Jurkat, Clone E6-1 (cell line): Measurements from ENCODE around the gene ELOA.
"Not testable (repeated sequence)": the region's sequence is repeated elsewhere in the genome, so short reads cannot be mapped to it uniquely, and the experiment has no call there.

Experiments
- DNase-seq: peaks from one replicate; pipeline ENCODE4 v3.0.0-alpha.2; 2011; ENCODE audit warnings: low read depth, low spot score
- H3K4me3 ChIP-seq: 2 replicates; pipeline ENCODE4 v1.5.1; 2011; ENCODE audit warnings: mild to moderate bottlenecking, low read length, control low read depth, moderate library complexity

Gene ELOA

DNA sequence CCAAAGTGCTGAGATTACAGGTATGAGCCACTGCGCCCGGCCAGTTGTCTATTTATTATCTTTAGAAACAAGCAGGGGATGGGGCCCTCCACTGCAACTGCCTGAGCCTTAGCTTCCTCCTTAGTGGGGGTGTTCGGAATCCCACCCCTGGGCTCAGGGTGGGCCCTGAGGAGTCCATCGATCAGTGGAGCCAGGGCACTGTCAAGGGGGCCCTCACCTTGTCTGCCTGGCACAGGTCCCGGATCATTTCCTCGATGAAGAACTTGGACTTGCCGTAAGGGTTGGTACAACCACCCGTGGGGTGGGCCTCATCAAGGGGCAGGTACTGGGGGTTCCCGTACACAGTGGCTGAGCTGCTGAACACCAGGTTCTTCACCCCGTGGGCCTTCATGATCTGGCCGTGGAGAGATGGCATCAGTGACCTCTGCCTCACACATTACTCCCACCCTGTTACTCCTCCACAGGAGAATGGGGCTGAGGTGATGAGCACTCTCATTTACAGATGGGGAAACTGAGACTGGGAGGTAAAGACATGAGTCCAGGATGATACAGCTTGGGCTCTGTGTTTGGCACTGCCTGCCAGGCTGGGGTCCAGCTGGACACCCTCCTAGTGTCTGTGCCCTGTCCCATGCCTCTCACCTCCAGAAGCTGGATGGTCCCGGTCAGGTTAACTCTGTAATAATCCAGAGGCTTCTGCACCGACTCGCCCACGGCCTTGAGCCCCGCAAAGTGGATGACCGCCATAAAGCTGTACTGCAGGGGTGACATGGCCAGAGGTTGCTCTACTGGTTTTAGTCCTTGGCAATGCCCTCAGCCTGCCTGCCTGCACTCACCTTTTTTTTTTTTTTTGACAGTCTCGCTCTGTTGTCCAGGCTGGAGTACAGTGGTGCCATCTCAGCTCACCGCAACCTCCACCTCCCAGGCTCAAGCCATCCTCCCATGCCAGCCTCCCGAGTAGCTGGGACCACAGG is 54.5 kb downstream of the ELOA start:
- DNase-seq = no peak
- H3K4me3 ChIP-seq = no peak overlapping the region

- no peak overlapping the region for H3K4me3 ChIP-seq
- no peak for DNase-seq
Measured at GRCh38 chr1:23798662-23799142, 55.4 kb downstream of the ELOA start.

DNA sequence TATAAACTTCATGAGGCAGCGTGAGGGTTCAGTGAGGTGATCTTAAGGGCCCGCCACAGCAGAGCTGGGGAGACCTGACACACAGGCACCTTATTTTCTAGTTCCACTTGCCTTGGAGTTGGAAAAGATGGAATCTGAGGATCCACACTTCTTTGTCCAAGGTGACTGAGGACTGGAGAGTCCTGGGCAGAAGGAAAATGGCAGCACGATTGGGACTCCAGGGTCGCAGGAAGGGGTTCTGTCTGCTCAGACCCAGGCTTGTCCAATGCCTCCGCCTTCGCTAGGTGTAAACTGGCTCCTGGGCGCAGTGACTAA is 55.9 kb downstream of the ELOA start:
- peak overlapping the region; percentile 69; the same call in 1 of the 2 replicates for H3K4me3 ChIP-seq

GRCh38 chr1:23799570-23800399 is 56.5 kb downstream of the ELOA start:
- no peak for DNase-seq
- H3K4me3 ChIP-seq = peak overlapping the region; percentile 69

More for the DNA sequence above, 55.9 kb downstream of the ELOA start:
- no peak for DNase-seq

GRCh38 chr1:23800400-23801337 is 57.4 kb downstream of the ELOA start, which contains the start of gene GALE:
Gene GALE, minus strand, starts transcription at chr1:23800754. Its CDS starts 1,747 bp downstream, at chr1:23799007.
- DNase-seq = peak; percentile 92
- H3K4me3 ChIP-seq = peak within 1 kb of the TSS; percentile 69

GRCh38 chr1:23801338-23801748 is 58.1 kb downstream of the ELOA start:
- peak overlapping the region; percentile 69 for H3K4me3 ChIP-seq
- no peak for DNase-seq

- no peak overlapping the region for H3K4me3 ChIP-seq
- no peak for DNase-seq
Measured at GRCh38 chr1:23801876-23802275, 58.6 kb downstream of the ELOA start.

DNA sequence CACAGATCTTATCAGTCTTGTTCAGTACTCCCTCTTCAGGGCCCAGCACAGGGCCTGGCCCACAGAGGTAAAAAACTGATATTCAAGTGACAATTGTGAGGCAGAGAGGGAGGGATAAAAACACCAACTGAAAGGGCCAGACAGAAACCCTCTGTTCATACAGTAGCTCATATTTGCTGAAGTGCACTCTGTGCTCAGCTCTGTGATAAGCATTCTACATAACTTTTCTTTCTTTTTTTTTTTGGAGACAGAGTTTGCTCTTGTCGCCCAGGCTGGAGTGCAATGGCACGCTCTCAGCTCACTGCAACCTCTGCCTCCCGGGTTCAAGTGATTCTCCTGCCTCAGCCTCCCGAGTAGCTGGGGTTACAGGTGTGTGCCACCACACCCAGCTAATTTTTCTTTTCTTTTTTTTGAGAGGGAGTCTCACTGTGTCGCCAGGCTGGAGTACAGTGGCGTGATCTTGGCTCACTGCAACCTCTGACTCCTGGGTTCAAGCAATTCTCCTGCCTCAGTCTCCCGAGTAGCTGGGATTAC is 59.6 kb downstream of the ELOA start:
- not testable (repeated sequence) for DNase-seq, H3K4me3 ChIP-seq

DNA sequence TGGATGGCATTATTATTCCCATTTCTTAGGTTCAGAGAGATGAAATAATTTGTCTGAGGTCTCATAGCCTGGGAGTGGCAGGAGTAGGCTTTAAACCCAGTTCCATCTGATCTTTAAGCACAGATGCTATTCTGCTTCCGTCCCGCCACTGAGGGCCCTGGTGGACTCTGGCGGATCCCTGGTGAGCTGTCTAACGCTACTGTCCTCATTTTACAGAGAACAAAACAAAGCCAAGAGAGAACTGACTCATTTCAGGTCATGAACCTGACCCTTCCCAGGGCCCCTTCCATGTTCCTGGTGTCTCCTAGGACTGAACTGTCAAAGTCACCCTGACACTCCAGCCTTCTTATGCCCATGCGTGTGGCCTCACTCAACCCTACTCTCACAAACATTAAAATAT is 60.4 kb downstream of the ELOA start:
- no peak for DNase-seq
- no peak overlapping the region for H3K4me3 ChIP-seq

GRCh38 chr1:23804183-23804835 is 61.0 kb downstream of the ELOA start:
- H3K4me3 ChIP-seq = no peak overlapping the region

DNA sequence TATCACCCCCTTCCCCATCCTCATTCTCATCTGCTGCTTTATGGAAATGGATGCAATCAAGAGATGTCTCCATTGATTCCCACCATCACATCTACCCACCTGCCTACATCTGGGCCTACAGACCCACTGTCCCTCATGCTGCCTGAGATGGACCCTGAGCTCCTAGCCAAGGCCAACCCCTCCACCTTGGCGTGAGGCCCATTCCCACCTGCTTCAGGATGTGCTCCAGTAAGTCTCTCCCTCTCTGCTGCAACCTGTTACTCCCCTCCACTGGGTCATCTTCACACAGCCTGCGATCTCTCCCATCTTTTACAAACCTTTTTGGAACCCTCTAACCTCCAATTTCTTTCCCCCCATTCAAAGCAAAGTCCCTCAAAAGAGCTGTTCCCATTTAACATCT is 61.8 kb downstream of the ELOA start:
- DNase-seq = no peak

More at GRCh38 chr1:23804183-23804835, 61.0 kb downstream of the ELOA start:
- no peak for DNase-seq

GRCh38 chr1:23806280-23806679 is 63.0 kb downstream of the ELOA start:
- no peak overlapping the region for H3K4me3 ChIP-seq
- no peak for DNase-seq

More for the DNA sequence above, 61.8 kb downstream of the ELOA start:
- no peak overlapping the region for H3K4me3 ChIP-seq

DNA sequence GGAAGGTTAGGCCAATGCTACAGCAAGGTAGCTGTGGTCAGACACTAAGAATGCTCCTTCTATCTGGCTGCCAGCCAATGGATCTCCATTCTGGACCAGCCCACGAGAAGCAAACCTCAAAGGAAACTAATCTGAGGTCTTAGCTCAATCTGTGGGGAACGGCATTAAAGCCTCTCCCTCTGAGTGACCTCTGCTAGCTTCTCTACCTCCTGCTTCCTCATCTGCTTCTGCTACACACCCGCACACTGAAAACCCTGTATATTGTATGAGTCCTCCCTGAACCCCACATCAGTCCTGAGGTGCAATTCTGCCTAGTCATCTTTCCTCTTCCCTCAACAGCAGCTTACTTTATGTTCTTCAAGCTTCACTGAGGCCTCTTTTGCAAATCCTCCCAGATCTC is 64.2 kb downstream of the ELOA start:
- no peak overlapping the region for H3K4me3 ChIP-seq
- DNase-seq = no peak

DNA sequence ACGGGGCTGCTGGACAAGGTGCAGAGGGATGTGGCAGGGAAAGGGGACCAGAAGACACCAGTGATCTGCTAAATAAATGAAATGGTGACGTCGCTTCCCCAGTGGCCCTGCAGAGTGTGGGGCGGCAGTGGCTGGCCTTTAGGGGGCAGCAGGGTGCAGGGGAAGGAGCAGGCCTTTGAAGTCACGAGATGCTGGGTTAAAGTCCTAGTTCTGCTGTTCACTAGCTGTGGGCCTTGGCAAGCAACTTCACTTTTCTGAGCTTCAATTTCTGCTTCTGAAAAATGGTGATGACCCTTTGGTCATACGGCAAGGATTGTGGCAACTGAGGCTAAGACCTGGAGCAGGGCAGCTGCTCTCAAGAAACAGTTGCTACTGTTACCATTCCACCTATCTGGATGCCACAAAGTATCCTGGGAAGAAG is 66.5 kb downstream of the ELOA start:
- H3K4me3 ChIP-seq = no peak overlapping the region
- DNase-seq = peak; percentile 71

- no peak overlapping the region for H3K4me3 ChIP-seq
- DNase-seq = peak; percentile 52
Measured at GRCh38 chr1:23810818-23811540, 67.7 kb downstream of the ELOA start.
